Jurkat, Clone E6-1 (cell line): ENCODE data around the gene CKAP4. TPM values are rescaled to one million over a fixed set of nuclear protein-coding genes. Genes with fewer than 3 reads are reported as not detected.
"Not testable (repeated sequence)": the region's sequence is repeated elsewhere in the genome, so short reads cannot be mapped to it uniquely, and the experiment has no call there.

Source experiments
- DNase-seq: peaks from one replicate; pipeline ENCODE4 v3.0.0-alpha.2; 2011; ENCODE audit warnings: low read depth, low spot score
- H3K4me3 ChIP-seq: 2 replicates; pipeline ENCODE4 v1.5.1; 2011; ENCODE audit warnings: mild to moderate bottlenecking, low read length, control low read depth, moderate library complexity
- polyA plus RNA-seq: library from polyadenylated mRNA; unstranded; fragments of >200 nt; gene quantifications from one replicate; pipeline ENCODE4 v1.2.1, GENCODE V29; 2012; ENCODE audit warnings: missing spikeins; ENCODE audit not compliant: insufficient read length, insufficient read depth

The CKAP4 gene, protein sequence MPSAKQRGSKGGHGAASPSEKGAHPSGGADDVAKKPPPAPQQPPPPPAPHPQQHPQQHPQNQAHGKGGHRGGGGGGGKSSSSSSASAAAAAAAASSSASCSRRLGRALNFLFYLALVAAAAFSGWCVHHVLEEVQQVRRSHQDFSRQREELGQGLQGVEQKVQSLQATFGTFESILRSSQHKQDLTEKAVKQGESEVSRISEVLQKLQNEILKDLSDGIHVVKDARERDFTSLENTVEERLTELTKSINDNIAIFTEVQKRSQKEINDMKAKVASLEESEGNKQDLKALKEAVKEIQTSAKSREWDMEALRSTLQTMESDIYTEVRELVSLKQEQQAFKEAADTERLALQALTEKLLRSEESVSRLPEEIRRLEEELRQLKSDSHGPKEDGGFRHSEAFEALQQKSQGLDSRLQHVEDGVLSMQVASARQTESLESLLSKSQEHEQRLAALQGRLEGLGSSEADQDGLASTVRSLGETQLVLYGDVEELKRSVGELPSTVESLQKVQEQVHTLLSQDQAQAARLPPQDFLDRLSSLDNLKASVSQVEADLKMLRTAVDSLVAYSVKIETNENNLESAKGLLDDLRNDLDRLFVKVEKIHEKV
- 19.3 TPM for polyA plus RNA-seq

DNA sequence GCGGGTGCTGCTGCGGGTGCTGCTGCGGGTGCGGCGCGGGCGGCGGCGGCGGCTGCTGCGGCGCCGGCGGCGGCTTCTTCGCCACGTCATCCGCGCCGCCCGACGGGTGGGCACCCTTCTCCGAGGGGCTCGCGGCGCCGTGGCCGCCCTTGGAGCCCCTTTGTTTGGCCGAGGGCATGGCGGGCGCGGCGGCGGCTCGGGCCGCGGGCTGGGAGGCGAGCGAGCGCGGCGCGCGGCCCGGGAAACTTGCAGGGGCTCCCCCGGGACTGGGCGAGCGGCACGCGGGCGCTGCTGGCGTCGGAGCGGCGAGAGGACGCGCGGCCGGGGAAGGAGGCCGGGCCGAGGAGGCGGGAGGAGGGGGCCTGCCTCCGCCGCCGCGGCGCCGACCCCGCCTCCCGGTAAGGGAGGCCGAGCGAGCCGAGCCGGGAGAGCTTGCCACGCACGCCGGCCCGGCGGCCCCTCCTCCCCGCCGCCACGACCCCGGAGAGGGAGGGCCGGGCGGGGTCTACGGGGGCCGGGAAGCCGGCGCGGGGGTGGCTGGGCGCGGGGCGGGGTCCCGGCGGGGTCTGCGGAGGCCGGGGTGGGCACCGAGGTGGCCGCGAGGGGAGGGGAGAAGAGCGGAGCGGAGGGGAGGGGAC, at the start of gene CKAP4:
Gene CKAP4, minus strand, starts transcription at position 347 of the 638 bp plus-strand sequence. Its CDS starts 169 bp downstream, at position 178.
- H3K4me3 ChIP-seq, result peak within 1 kb of the TSS; percentile 49
- no peak for DNase-seq

DNA sequence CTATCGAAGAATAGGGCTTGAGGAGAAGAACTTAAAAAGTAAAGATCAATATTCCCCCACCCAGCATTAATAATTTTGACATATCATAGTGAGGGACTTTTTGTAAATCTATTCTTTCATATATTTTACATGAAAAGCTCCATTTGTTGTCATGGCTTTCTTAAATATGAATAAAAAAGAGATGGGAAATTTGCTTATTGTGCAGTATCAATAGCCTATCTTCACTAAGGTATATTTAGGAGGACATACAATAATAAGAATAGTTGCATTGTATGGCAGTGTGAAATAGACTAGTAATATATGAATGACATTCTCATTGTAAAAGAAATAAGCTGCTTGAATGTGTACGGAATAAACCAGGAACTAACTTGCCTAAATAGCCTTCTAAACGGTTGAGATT, 49.3 kb upstream of the CKAP4 start:
- DNase-seq, result no peak
- no peak overlapping the region for H3K4me3 ChIP-seq

DNA sequence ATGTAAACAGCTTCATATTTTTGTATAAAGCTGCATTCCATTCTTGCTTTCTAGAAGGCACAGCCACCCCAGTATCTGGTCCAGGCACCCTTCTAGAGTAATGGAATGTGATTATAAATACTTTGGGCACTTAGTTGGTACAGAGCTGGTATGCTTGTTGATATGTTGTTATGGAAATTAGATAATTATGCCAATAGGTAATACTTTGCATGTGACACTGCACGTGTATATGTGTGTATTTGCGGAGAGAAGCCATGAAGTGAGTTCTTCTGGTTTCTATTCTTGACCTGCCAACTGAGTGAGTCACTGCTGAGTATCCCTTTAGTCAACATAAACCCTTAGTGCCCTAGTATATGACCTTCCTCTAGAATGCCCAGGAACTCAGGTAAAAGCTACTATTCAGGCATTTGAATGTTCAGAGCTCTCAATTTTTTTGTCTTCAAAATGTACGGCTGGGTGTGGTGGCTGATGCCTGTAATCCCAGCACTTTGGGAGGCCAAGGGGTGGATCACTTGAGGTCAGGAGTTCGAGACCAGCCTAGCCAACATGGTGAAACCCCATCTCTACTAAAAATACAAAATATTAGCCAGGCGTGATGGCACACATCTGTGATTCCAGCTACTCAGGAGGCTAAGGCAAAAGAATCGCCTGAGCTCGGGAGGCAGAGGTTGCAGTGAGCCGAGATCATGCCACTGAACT, 48.5 kb upstream of the CKAP4 start:
- DNase-seq, result no peak
- H3K4me3 ChIP-seq, result no peak overlapping the region

DNA sequence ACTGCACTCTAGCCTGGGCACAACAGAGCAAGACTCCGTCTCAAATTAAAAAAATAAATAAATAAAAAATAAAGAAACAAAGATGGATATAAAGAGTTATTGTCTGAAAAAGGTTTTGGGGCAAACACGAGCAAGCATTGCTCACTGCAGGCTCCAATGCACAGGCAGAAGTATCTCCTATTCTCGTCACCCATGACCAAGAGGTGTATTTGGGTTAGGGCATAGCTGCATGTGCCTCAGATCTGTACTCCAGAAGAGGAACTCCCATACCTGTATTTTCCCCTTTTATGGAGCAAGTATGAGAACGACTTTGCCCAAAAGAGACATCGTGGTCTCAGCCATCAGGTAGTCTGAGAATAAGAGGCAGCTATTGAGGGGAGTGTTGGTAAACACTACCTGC, 44.5 kb upstream of the CKAP4 start:
- DNase-seq, result no peak
- H3K4me3 ChIP-seq, result no peak overlapping the region

DNA sequence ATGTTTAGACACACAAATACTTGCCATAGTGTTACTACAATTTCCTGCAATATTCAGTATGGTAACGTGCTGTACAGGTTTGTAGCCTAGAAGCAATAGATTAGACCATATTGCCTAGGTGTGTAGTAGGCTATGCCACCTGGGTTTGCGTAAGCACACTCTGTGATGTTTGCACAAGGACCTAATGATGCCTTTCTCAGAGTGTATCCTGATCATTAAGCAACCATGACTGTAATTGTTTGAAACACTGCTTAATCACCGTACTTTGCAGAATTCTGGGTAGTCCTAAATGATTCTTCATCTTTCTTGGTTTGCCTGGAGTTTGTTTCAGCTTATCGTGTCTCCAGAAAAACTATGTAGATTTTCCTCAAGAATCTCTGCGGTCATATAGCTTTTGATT, 43.5 kb upstream of the CKAP4 start:
- H3K4me3 ChIP-seq, result no peak overlapping the region
- no peak for DNase-seq

DNA sequence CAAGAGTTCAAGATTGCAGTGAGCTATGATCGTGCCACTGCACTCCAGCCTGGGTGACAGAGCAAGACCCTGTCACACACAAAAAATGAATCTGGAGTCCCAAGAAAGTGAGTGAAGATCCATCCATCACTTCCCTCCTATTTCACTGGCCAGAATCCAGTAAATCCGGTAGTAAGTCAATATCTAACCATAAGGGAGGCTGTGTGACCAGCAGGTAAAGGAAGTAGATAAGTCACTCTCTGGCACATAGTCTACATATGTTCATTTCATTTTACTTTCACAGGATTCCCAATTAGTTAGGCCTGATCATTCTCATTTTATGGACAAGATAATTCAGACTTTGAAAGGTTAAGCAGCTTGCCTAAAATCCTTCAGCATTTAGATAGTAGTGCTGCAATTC, 42.8 kb upstream of the CKAP4 start:
- DNase-seq, result no peak

DNA sequence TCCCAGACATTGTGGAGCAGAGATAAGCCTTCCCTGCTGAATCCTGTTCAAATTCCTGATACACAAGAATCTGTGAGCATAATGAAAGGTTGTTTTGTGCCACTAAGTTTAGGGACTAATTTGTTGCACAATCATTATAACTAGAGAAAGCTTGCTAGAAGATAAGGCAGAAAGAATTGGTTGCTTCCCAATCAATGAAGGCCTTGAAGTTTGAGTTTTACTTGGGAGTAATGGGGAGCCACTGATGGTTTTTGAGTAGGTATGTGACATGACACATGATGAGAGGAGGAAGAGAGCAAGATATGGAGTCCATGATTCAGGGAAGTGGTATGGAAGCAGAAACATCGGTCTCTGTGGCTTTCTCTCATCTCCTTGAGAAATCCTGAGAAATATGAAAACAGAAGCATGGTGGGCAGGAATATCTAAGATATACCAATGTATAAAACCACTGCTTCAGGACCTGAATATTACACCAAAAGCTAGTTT, 41.4 kb upstream of the CKAP4 start:
- no peak for DNase-seq
- no peak overlapping the region for H3K4me3 ChIP-seq

More for the DNA sequence above, 42.8 kb upstream of the CKAP4 start:
- no peak overlapping the region for H3K4me3 ChIP-seq

DNA sequence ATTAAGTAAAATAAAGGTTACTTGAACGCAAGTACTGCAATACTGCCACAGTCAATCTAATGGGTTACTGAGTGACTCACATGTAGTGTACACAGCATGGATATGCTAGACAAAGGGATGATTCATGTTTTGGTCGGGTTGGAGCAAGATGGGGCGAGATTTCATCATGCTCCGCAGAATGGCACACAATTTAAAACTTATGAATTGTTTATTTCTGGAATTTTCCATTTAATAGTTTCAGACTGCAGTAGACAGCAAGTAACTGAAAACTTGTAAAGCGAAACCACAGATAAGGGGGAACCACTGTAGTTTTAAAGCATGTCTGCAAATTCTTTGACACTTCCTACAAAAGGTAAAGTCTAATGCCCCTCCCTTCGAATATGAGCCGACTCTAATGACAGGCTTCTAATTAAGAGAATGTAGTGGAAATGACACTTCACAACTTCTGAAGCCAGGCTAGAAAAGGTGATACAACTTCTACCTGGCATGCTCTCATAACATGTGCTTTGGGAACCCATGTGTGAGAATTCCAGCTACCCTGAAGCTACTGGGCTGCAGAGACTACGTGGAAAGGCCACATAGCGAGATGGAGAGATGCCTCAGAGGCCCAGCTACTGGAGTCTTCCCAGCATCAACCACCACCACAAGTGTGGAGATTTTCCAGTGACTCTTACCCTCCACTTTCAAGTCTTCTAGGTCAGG, 40.8 kb upstream of the CKAP4 start:
- no peak for DNase-seq
- no peak overlapping the region for H3K4me3 ChIP-seq

DNA sequence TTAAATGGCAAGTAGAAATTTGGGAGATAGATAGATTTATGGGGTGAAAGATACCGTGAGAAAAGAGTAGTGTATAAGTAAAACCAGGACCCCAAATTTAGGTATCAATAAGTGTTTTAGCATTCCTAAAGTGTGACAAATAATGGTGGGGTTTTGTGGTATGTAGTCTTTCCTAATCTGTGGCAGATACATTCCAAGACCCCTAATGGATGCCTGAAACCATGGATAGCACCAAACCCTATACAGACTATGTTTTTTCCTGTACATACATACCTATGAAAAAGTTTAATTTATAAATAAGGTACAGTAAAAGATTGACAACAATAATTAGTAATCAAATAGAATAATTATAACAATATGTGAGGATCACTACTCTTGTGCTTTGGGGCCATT, 40.3 kb upstream of the CKAP4 start:
- DNase-seq, result no peak
- no peak overlapping the region for H3K4me3 ChIP-seq

DNA sequence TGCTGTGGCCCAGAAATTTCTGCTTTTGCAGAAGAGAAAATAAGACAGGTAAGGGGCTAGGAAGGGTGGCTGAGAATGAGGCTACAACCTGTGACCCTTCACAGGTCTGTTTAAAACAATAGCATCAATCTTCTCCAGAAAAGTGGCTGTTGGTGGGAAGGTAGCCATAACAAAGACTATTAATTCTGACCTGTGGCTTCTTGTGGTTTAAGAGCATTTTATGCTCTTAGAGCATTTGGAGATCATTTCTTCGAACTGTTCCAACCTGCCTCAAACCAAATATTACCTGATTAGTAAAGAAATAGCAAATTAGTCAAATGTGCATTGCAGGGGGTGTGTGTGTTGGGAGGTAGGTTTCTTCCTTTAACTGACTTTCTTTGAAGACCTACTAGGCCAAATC, 39.5 kb upstream of the CKAP4 start:
- H3K4me3 ChIP-seq, result no peak overlapping the region
- no peak for DNase-seq

DNA sequence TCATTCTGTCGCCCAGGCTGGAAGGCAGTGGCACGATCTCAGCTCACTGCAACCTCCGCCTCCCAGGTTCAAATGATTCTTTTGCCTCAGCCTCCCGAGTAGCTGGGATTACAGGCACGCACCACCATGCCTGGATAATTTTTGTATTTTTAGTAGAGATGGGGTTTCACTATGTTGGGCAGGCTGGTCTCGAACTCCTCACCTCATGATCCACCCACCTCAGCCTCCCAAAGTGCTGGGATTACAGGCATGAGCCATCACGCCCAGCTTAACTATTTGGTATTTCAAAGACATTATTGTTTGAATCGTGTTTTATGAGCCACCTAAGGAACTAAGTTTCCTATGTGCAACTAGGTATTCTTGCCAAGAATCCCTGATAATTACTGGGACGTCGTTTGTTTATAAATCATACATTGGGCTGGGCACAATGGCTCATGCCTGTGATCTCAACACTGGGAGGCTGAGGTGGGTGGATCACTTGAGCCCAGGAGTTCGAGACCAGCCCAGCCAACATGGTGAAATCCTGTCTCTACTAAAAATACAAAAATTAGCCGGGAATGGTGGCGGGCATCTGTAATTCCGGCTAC, 38.8 kb upstream of the CKAP4 start:
- not testable (repeated sequence) for H3K4me3 ChIP-seq, DNase-seq

DNA sequence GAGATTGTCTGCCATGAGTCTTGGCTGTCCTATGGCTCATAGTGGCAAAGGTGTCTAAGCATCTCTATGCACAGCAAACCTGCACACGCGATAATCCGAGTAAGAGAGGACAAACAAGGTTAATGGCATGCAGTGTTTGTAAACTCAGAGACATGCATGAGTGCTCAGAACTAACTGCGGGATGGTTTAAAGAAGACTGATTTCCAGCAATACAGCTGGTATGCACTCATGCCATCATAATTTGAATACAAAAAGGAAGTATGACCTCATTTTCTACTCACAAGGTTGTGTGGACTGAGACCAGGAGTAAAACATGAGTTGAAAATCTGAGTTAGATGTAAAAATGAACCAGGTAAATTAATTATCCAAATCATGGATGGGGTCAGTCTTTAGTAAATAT, 38.2 kb upstream of the CKAP4 start:
- no peak for DNase-seq
- no peak overlapping the region for H3K4me3 ChIP-seq

DNA sequence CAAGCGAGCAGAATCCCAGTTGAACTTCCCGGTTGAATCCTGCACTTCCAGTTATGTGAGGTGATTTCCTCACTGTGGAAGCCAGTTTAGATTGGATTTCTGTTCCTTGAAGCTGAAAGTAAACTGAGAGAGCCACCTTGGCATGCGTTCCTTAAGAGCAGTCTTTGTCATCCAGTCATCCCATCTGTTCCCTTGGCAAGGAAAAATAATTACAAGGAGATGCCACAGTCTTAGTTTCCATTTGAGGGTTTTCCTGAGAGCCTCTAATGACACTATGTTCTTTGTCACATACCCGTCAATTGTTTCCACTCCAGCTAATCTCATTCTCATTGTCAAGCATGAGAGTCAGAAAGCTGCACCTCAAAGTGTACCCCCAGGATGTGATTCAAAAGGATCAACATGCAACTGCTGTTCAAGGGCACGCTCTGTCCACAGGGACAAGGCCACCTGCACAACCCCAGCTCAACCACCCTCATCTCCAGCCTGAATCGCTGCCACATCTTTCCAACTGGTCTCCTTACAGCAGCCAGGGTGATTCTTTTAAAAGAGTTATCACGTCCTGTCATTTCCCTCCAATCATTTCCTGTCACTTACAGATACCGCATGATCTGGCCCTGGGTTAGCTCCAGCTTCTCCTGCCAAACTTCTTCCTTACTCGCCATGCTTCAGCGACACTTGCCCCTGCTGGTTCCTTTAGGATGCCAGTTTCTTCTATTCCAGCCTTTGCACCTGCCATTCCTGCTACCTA, 36.7 kb upstream of the CKAP4 start:
- H3K4me3 ChIP-seq, result no peak overlapping the region
- DNase-seq, result no peak

DNA sequence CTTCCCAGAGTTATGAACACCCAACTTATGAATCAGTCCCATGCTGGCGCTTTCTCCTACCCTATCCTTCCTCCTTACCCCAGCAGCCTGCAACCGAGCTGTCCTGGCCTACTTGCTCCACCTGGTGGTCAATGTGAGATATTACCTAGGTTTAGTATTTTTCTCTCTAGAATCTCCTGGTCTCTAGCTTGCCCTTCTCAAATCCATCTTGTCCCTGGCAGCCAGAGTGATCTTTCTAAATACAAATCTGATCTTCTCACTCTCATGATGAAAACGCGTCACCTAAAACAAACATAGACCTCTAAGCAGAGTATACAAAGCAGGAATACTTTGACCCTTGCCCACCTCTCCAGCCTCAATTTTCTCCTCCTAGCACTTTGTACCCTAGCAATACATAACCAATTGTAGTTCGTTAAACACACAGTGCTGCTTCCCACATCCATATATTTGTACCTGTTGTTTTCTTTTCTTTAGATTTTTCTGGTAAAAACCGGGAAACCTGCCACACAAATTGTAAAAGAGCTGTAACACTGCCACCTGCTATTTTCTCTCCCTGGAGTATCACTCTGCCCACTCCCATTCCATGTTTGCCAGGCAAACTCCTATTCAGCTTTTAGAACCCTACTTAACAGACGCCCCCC, 34.8 kb upstream of the CKAP4 start:
- DNase-seq, result peak; percentile 14
- H3K4me3 ChIP-seq, result no peak overlapping the region

DNA sequence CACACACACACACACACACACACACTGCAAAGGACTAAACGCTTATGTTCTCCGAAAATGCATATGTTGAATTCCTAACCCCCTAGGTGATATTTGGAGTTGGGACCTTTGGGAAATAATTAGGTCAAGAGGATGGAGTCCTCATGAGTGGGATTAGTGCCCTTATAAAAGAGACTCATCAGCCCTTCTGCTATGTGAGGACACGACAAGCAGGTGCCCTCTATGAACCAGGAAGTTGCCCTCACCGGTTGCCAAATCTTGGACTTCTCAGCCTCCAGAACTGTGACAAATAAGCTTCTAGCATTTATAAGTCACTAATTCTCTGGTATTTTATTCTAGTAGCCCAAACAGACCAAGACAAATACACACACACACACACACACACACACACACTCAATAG, 34.0 kb upstream of the CKAP4 start:
- no peak overlapping the region for H3K4me3 ChIP-seq
- DNase-seq, result no peak

DNA sequence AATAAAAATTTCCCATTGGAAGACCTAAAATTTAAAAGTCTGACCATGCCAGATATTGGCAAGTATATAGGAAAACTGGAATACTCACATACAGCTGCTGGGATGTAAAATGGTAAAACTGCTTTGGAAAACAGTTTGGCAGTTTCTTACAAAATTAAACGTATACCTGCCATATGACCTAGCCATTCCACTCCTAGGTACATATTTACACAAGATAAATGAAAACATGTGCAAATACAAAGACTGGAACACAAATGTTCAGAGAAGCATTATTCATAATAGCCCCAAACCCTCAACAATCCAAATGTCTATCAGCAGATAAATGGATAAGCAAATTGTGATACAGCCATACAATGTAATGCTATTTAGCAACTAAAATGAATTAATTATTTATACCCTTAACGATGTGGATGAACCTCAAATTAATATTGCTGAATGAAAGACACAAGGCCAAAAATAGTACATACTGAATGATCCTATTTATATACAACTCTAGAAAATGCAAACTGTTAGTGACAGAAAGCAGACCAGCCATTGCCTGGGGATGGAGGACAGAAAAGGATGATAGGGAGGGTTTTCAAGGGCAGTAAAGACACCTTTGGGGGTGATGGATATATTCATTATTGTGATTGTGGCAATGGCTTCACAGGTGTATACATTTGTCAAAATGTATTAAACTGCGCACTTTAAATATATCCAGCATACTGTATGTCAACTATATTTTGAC, 33.4 kb upstream of the CKAP4 start:
- no peak for DNase-seq
- no peak overlapping the region for H3K4me3 ChIP-seq

DNA sequence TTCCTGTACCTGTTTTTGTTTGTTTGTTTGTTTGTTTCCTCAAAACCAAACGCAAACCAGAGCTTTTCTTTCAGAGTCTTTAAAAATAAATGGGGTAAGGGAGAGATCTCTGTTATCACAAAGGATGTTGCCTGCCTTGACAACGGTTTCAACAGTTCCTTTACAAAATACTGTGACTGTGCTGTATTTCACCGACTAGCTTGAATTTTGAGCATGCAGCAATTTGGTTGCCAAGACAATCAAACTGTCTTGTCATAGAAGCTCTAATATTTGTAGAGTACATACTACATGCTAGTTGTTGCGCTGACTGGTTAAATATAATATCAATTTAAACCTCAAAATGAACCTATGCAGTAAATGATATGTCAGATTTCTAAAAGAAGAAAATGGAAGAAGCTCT, 32.3 kb upstream of the CKAP4 start:
- DNase-seq, result no peak
- no peak overlapping the region for H3K4me3 ChIP-seq
